Activated CD4-positive, alpha-beta memory T cell treated with anti-CD3 and anti-CD28 coated beads for 36 hours (primary cell): Measurements from ENCODE around the gene ACSL4. TPM values are rescaled to one million over a fixed set of nuclear protein-coding genes. Genes with fewer than 3 reads are reported as not detected.
"Not testable (repeated sequence)": the region's sequence is repeated elsewhere in the genome, so short reads cannot be mapped to it uniquely, and the experiment has no call there.

Experiments used
- CTCF ChIA-PET: fragments of 350-600 bp; sonication (Branson Sonifier 250); formaldehyde crosslinking; loops from one replicate; lab custom pipeline; 2021; ENCODE audit warnings: antibody characterized with exemption, inconsistent platforms; lab: Charles Lee
- POLR2A ChIA-PET: fragments of 350-600 bp; sonication (Branson Sonifier 250); formaldehyde crosslinking; loops from one replicate; lab custom pipeline; 2021; ENCODE audit warnings: antibody characterized with exemption; lab: Charles Lee
- DNase-seq: peaks from one replicate; pipeline ENCODE4 v3.0.0-alpha.2; 2020
- H3K27ac Mint-ChIP-seq: one replicate; pipeline ENCODE4 v1.8.0; 2021; ENCODE audit warnings: mixed read lengths
- H3K27me3 Mint-ChIP-seq: one replicate; pipeline ENCODE4 v1.8.0; 2021; ENCODE audit warnings: mixed read lengths
- H3K36me3 Mint-ChIP-seq: one replicate; pipeline ENCODE4 v1.8.0; 2021; ENCODE audit warnings: mixed read lengths
- H3K4me1 Mint-ChIP-seq: one replicate; pipeline ENCODE4 v1.8.0; 2021; ENCODE audit warnings: low read depth, mixed read lengths
- H3K4me3 Mint-ChIP-seq: one replicate; pipeline ENCODE4 v1.8.0; 2021; ENCODE audit warnings: mild to moderate bottlenecking, mixed read lengths
- H3K9me3 Mint-ChIP-seq: one replicate; pipeline ENCODE4 v1.8.0; 2021; ENCODE audit warnings: mixed read lengths
- intact Hi-C: fragments of 100-400 bp; cut with micrococcal nuclease; formaldehyde crosslinking; loops from one replicate; pipeline ENCODE4 v1.15.1; 2023
- total RNA-seq, 2 experiments: library from RNA; stranded (reverse); gene quantifications; one replicate each; pipeline ENCODE4 v1.2.3, GENCODE V29; 2021

Gene ACSL4
- total RNA-seq, 2 experiments from 2014 or later, result 63.2 to 63.3 TPM

DNA sequence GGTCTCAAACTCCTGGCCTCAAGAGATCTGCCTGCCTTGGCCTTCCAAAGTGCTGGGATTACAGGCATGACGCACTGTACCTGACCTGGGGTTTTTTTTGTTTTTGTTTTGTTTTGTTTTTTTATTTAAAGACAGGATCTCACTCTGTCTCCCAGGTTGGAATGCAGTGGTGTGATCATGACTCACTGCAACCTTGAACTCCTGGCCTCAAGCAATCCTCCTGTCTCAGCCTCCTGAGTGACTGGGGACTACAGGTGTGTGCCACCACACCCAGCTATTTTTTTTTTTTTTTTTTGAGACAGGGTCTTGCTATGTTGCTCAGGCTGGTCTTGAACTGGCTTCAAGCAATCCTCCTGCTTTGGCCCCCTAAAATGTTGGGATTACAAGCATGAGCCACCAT lies 8.1 kb downstream of the ACSL4 start:
- H3K9me3 Mint-ChIP-seq, H3K36me3 Mint-ChIP-seq, DNase-seq, intact Hi-C loops, H3K27ac Mint-ChIP-seq, H3K4me3 Mint-ChIP-seq, CTCF ChIA-PET, H3K27me3 Mint-ChIP-seq, POLR2A ChIA-PET: not testable (repeated sequence)
- peaks cover 43% of the 10 kb centered on the region for H3K4me1 Mint-ChIP-seq

DNA sequence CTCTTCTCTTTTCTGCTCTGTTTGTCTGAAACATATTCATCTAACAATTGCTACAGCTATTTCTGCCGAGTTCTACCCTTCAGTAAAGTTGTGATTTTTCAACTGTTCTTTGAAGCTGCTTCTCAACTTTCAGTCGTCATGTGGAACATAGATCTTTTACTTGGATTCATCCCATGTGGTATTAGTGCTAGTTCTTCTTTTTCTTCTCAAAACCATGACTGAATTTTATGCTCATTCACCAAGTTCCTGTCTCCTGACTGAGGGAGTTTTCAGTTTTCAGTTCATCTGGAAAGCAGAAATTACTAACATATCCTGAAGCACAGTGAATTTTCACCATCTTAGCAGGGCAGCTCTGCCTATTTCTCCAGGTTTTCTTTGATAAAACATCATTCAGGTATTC lies 12.1 kb downstream of the ACSL4 start:
- POLR2A ChIA-PET, result interaction anchor here (1.2 kb wide), 1 partner anchor 12 kb away, joined by 3 read pairs; the partner anchor contains the start of gene ACSL4
- no peak overlapping the region for H3K27ac Mint-ChIP-seq
- intact Hi-C loops, result no loop called here
- DNase-seq, result no peak
- H3K36me3 Mint-ChIP-seq, result peaks cover 3% of the 10 kb centered on the region
- no peaks in the 10 kb centered on the region for H3K27me3 Mint-ChIP-seq
- no peaks in the 10 kb centered on the region for H3K9me3 Mint-ChIP-seq
- H3K4me3 Mint-ChIP-seq, result no peak overlapping the region
- CTCF ChIA-PET, result no interaction called here
- peaks cover 32% of the 10 kb centered on the region for H3K4me1 Mint-ChIP-seq

DNA sequence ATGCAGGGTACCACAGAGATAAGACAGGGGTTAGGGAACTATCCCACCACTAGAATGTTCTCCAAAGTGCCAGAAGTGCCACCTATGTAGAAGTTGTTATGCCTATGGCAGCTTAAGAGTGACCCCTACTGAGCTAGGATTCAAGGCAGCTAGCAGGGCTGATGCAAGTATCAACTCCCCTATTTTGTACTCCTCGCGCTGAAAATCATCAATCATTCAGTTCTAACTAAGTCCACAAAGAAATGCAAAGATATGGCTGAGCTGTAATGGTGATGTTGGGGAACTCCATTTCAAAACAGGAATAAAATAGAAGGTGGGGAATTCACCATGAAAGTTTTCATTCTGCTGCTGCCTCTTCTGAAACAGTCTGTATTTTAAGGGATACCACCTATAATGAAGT lies 13.8 kb downstream of the ACSL4 start:
- no peak overlapping the region for H3K27ac Mint-ChIP-seq
- intact Hi-C loops, result no loop called here
- POLR2A ChIA-PET, result no interaction called here
- H3K4me1 Mint-ChIP-seq, result peaks cover 32% of the 10 kb centered on the region
- H3K4me3 Mint-ChIP-seq, result no peak overlapping the region
- H3K9me3 Mint-ChIP-seq, result no peaks in the 10 kb centered on the region
- H3K27me3 Mint-ChIP-seq, result no peaks in the 10 kb centered on the region
- no peaks in the 10 kb centered on the region for H3K36me3 Mint-ChIP-seq
- CTCF ChIA-PET, result interaction anchor here (4.4 kb wide), 1 partner anchor 137 kb away, joined by 13 read pairs; no protein-coding TSS in a partner anchor
- DNase-seq, result no peak

DNA sequence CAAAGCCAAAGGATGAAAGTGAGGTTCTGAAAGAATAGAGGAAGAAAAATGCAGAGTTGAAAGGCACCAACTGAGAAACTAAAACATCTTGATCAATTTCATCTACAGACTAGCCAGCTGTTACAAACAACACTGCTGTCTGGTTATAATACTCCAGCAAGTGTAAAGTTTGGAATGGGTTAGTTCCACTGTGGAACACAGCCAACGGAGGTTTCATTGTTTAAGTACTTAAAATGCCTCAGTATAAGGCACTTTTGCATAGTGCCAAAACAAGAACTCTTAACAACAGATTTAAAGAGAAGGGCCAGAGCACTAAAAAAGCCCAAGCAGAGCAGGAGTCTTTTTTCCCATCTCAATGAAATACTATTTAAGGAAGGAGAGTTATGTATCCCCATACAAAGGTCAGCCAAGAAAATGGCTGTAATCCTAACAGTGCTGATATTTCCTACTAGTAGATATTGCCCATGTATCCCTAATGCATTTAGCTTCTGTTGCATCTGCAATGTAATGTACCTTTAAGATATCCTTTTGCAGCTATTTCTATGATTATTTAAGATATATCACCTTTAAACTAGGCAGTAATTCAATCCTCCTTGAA lies 16.5 kb downstream of the ACSL4 start:
- Mint-ChIP-seq H3K27ac (no peak overlapping the region), H3K9me3 (no peaks in the 10 kb centered on the region), H3K4me1 (peaks cover 39% of the 10 kb centered on the region), H3K36me3 (no peaks in the 10 kb centered on the region), H3K4me3 (no peak overlapping the region), H3K27me3 (no peaks in the 10 kb centered on the region)
- DNase-seq, result no peak
- intact Hi-C loops, result no loop called here
- ChIA-PET CTCF (interaction anchor here (0.9 to 4.4 kb wide), 2 partner anchors 140 to 170 kb away, joined by 3 to 13 read pairs; no protein-coding TSS in a partner anchor), POLR2A (no interaction called here)

- no peak overlapping the region for H3K4me3 Mint-ChIP-seq
- intact Hi-C loops, result loop anchor here (5.0 kb wide), 1 partner anchor 68 kb away; no protein-coding TSS in a partner anchor
These were observed 18.6 kb downstream of the ACSL4 start for GRCh38 chrX:109714340-109714958.

GRCh38 chrX:109710181-109710580 lies 22.9 kb downstream of the ACSL4 start:
- intact Hi-C loops, result loop anchor here (5.0 kb wide), 1 partner anchor 72 kb away; no protein-coding TSS in a partner anchor
- H3K4me1 Mint-ChIP-seq, result peaks cover 54% of the 10 kb centered on the region
- no peak overlapping the region for H3K27ac Mint-ChIP-seq
- ChIA-PET POLR2A (no interaction called here), CTCF (interaction anchor here (1.3 to 7.4 kb wide), 4 partner anchors 22 to 181 kb away, joined by 4 to 149 read pairs (median 17); no protein-coding TSS in a partner anchor)
- H3K9me3 Mint-ChIP-seq, result no peaks in the 10 kb centered on the region
- no peak overlapping the region for H3K4me3 Mint-ChIP-seq
- H3K27me3 Mint-ChIP-seq, result no peaks in the 10 kb centered on the region
- no peak for DNase-seq
- no peaks in the 10 kb centered on the region for H3K36me3 Mint-ChIP-seq

More at GRCh38 chrX:109714340-109714958, 18.6 kb downstream of the ACSL4 start:
- peaks cover 42% of the 10 kb centered on the region for H3K4me1 Mint-ChIP-seq
- H3K9me3 Mint-ChIP-seq, result no peaks in the 10 kb centered on the region
- POLR2A ChIA-PET, result no interaction called here
- CTCF ChIA-PET, result interaction anchor here (0.6 to 7.4 kb wide), 5 partner anchors 138 to 275 kb away, joined by 3 to 149 read pairs (median 4); no protein-coding TSS in a partner anchor
- no peaks in the 10 kb centered on the region for H3K27me3 Mint-ChIP-seq
- H3K27ac Mint-ChIP-seq, result no peak overlapping the region
- no peaks in the 10 kb centered on the region for H3K36me3 Mint-ChIP-seq
- no peak for DNase-seq

GRCh38 chrX:109709129-109709631 lies 23.9 kb downstream of the ACSL4 start:
- Mint-ChIP-seq H3K4me1 (peaks cover 64% of the 10 kb centered on the region), H3K27me3 (no peaks in the 10 kb centered on the region), H3K9me3 (no peaks in the 10 kb centered on the region), H3K36me3 (peaks cover 2% of the 10 kb centered on the region), H3K27ac (peak overlapping the region; percentile 46), H3K4me3 (no peak overlapping the region)
- no peak for DNase-seq
- CTCF ChIA-PET, result interaction anchor here (0.6 to 7.4 kb wide), 4 partner anchors 23 to 171 kb away, joined by 3 to 149 read pairs (median 7); no protein-coding TSS in a partner anchor
- intact Hi-C loops, result loop anchor here (1.0 kb wide), 3 partner anchors 23 to 132 kb away; no protein-coding TSS in a partner anchor
- POLR2A ChIA-PET, result interaction anchor here (0.6 to 1.3 kb wide), 2 partner anchors 24 to 147 kb away, joined by 3 read pairs; partner anchors contain the start of gene ACSL4

- Mint-ChIP-seq H3K9me3 (no peaks in the 10 kb centered on the region), H3K27me3 (no peaks in the 10 kb centered on the region), H3K27ac (no peak overlapping the region), H3K4me1 (peaks cover 58% of the 10 kb centered on the region), H3K4me3 (no peak overlapping the region), H3K36me3 (peaks cover 2% of the 10 kb centered on the region)
- CTCF ChIA-PET, result no interaction called here
- POLR2A ChIA-PET, result no interaction called here
- intact Hi-C loops, result no loop called here
- no peak for DNase-seq
These were observed 25.3 kb downstream of the ACSL4 start for GRCh38 chrX:109707720-109708119.

DNA sequence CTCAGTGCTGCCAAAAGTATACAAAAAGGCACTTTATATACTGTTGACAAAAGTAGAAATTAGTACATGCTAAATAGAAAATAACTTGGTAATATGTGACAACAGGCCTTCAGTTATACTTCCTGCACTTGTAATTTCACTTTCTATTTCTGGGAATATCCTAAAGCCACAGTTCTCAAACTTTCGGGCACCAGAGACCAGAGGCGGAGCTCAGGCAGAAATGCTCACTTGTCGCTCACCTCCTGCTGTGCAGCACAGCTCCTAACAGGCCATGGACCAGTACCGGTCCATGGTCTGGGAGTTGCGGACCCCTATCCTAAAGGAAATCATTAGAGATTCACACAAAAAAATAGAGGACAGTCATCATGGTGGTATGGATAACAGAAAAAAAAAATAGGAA lies 25.7 kb downstream of the ACSL4 start:
- CTCF ChIA-PET, result no interaction called here
- H3K4me3 Mint-ChIP-seq, result no peak overlapping the region

DNA sequence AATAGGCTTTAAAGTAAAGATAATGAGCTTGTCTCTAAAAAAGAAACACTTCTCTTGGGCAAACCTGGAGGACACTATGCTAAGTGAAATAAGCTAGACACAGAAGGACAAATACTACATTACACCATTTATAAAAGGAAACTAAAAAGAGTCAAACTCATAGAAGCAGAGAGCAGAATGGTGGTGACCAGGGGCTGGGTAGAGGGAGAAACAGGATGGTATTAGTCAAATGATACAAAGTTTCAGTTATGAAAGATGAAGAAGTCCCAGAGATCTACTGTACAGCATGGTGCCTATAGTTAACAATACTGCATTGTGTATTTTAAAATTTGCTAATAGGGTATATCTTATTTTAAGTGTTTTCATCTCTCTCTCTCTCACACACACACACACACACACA lies 28.5 kb downstream of the ACSL4 start:
- POLR2A ChIA-PET, result interaction anchor here (0.5 kb wide), 1 partner anchor 611 kb away, joined by 3 read pairs; no protein-coding TSS in a partner anchor
- H3K27me3 Mint-ChIP-seq, result no peaks in the 10 kb centered on the region
- intact Hi-C loops, result no loop called here
- no peak for DNase-seq
- no peaks in the 10 kb centered on the region for H3K9me3 Mint-ChIP-seq
- no peak overlapping the region for H3K27ac Mint-ChIP-seq
- CTCF ChIA-PET, result interaction anchor here (1.1 to 1.6 kb wide), 2 partner anchors 9 to 10 kb away, joined by 3 to 4 read pairs; no protein-coding TSS in a partner anchor
- no peak overlapping the region for H3K4me3 Mint-ChIP-seq
- H3K36me3 Mint-ChIP-seq, result peaks cover 2% of the 10 kb centered on the region
- H3K4me1 Mint-ChIP-seq, result peaks cover 37% of the 10 kb centered on the region

More for the DNA sequence above, 25.7 kb downstream of the ACSL4 start:
- Mint-ChIP-seq H3K27ac (no peak overlapping the region), H3K4me1 (peaks cover 54% of the 10 kb centered on the region), H3K9me3 (no peaks in the 10 kb centered on the region), H3K27me3 (no peaks in the 10 kb centered on the region), H3K36me3 (peaks cover 2% of the 10 kb centered on the region)
- DNase-seq, result no peak
- POLR2A ChIA-PET, result no interaction called here
- intact Hi-C loops, result no loop called here

- CTCF ChIA-PET, result interaction anchor here (1.2 to 1.7 kb wide), 2 partner anchors 15 to 66 kb away, joined by 4 to 6 read pairs; no protein-coding TSS in a partner anchor
- Mint-ChIP-seq H3K4me1 (peaks cover 24% of the 10 kb centered on the region), H3K36me3 (peaks cover 1% of the 10 kb centered on the region), H3K27me3 (no peaks in the 10 kb centered on the region), H3K4me3 (no peak overlapping the region), H3K27ac (no peak overlapping the region), H3K9me3 (no peaks in the 10 kb centered on the region)
- intact Hi-C loops, result no loop called here
- DNase-seq, result no peak
- POLR2A ChIA-PET, result no interaction called here
These were observed 35.2 kb downstream of the ACSL4 start for GRCh38 chrX:109697855-109698254.
